SH-SY5Y (cell line): Measurements from ENCODE around the gene SHPK.

Experiments
- GATA2 ChIP-seq: IDR thresholded peaks from 2 replicates; pipeline ENCODE4 v1.6.1; 2011; ENCODE audit warnings: mild to moderate bottlenecking, low read depth, low read length
- GATA3 ChIP-seq: IDR thresholded peaks from 2 replicates; pipeline ENCODE4 v1.6.1; 2011; ENCODE audit warnings: low read depth, mild to moderate bottlenecking, low read length, moderate library complexity

The SHPK gene

DNA sequence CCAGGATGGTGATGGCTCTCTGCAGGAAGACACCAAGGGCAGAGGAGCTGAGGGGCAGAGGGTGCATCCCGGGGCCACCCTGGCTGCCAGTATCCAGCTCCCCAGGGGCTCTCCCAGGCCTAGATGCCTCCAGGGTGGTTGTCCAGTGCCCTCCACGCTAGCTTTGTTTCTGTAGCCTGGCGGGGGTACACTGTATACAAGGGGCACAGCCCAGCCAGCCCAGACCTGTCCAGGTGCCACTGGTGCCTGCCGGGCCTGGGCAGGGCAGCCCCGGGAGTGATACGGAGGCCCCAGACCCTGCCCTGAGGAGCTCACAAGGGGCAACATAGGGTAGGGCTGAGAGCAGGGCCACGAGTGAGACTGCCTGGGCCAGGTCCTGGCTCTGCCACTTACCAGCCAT is 63.8 kb downstream of the SHPK start:
- no peak for TF ChIP-seq GATA2
- TF ChIP-seq GATA3: no peak

DNA sequence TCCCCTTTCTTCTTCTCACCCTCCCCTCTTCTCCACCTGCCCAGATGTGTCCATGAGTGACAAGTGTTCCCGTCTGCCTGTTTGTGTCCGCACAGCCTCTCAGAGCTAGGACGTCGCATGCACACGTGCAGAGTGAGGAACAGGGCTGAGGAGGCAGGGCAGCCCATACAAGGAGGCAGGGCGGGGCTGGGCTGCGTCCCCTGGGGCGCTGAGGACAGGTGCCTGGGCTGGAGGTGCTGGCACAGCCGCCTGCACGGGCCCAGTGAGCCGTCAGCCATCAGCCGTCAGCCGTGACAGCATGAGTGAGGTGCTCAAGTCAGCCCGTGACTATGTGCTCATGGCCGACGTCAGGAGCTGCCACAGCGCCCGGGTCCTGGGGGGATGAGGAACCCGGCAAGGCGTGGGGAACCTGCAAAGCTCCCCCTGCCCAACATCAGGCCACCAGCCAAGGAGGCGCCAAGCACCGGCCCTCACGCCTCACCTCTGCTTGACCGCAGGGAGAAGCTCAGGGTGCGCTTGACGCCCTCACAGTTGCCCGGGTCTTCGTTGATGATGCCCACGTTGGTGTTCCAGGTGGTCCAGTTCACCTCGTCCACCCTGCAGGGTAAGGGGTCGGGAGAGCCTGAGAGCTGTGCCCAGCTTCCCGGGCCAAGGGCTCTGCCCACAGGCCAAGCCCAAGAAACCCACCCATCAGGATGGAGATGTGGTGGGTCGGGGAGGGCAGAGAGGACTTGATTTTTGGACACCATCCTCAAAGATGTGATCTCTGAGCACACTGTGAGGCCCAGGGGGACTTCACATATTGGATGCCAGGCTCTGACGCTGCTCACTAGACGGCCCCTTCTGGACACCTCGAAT is 64.8 kb downstream of the SHPK start:
- no peak for TF ChIP-seq GATA3
- TF ChIP-seq GATA2: no peak

DNA sequence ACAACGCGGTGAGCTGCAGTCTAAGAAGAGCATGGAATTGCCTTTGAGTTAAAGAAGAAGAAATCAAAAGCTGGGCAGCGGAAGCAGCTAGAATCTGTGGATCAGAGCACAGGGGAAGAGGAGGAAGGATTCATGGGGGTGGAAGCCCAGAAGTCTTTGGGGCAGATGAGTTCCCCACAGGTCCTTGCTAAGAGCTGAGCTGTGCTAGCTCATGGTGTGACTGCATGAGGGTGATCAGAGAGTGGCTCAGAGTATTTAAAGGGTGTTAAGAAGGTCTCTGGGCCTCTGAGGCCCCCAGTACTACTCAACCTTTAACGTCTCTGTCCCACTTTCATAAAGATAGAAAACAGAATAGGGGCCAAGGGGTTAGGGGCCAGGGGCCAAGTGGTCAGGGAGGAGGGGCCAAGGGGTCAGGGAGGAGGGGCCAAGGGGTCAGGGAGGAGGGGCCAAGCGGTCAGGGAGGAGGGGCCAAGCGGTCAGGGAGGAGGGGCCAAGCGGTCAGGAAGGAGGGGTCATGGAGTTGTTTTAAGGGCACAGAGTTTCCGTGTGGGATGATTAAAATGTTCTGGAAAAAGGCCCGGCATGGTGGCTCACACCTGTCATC is 66.4 kb downstream of the SHPK start:
- TF ChIP-seq GATA3 (no peak), GATA2 (no peak)

DNA sequence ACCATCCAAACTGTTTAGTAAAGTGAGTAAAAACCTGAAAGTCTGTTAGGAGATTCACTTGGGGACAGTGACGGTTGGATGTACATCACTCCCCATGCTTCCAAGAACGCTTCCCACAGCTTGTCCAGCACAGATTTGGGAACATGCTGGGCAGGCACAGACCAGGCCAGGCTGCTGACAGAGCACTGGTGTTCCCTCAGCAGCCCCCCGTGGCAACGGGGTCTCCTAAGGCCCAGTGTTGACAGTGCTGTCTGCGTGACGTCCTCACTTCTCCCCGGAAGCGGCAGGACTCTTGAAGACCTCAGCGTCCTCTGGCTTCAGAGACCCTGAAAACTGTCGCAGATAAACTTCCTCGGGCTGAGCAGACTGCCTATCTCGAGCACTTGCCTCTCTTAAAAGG is 69.5 kb downstream of the SHPK start:
- no peak for TF ChIP-seq GATA3
- TF ChIP-seq GATA2: no peak

GRCh38 chr17:3565143-3565542 is 70.9 kb downstream of the SHPK start:
- TF ChIP-seq GATA2 (no peak), GATA3 (no peak)

GRCh38 chr17:3559270-3559645 is 76.8 kb downstream of the SHPK start:
- TF ChIP-seq GATA3: no peak
- no peak for TF ChIP-seq GATA2

GRCh38 chr17:3558603-3559269 is 77.3 kb downstream of the SHPK start:
- no peak for TF ChIP-seq GATA2
- TF ChIP-seq GATA3: no peak
